NT2/D1 (cell line): ENCODE results near the gene GPR21.

Experiments used
- DNase-seq: peaks from one replicate; pipeline ENCODE4 v3.0.0-alpha.2; 2011; ENCODE audit warnings: low read depth, low spot score
- H3K27me3 ChIP-seq: 2 replicates; pipeline ENCODE4 v1.6.0; 2011; ENCODE audit warnings: mild to moderate bottlenecking; ENCODE audit not compliant: insufficient read length, insufficient read depth
- H3K36me3 ChIP-seq: 2 replicates; pipeline ENCODE4 v1.6.1; 2011; ENCODE audit warnings: mild to moderate bottlenecking, low read length, mixed read lengths; ENCODE audit not compliant: insufficient read depth, insufficient read length
- H3K4me1 ChIP-seq: 2 replicates; pipeline ENCODE4 v1.5.1; 2011; ENCODE audit not compliant: insufficient read depth, insufficient read length
- H3K4me3 ChIP-seq: 2 replicates; pipeline ENCODE4 v1.5.1; 2011; ENCODE audit warnings: low read depth; ENCODE audit not compliant: insufficient read length
- H3K9ac ChIP-seq: 2 replicates; pipeline ENCODE4 v1.6.0; 2011; ENCODE audit warnings: low read depth; ENCODE audit not compliant: insufficient read length
- H3K9me3 ChIP-seq: 2 replicates; pipeline ENCODE4 v1.5.1; 2011; ENCODE audit warnings: mild to moderate bottlenecking, low read length; ENCODE audit not compliant: insufficient read depth
- SUZ12 ChIP-seq: IDR thresholded peaks from 2 replicates; pipeline ENCODE4 v1.6.1; 2011; ENCODE audit not compliant: insufficient read length, insufficient read depth; ENCODE audit errors: extremely low read depth
- YY1 ChIP-seq: IDR thresholded peaks from 2 replicates; pipeline ENCODE4 v1.6.1; 2011; ENCODE audit not compliant: insufficient read length, insufficient read depth
- ZNF274 ChIP-seq: IDR thresholded peaks from 2 replicates; pipeline ENCODE4 v1.6.1; 2011; ENCODE audit warnings: mild to moderate bottlenecking, low read depth, low read length

Gene GPR21

DNA sequence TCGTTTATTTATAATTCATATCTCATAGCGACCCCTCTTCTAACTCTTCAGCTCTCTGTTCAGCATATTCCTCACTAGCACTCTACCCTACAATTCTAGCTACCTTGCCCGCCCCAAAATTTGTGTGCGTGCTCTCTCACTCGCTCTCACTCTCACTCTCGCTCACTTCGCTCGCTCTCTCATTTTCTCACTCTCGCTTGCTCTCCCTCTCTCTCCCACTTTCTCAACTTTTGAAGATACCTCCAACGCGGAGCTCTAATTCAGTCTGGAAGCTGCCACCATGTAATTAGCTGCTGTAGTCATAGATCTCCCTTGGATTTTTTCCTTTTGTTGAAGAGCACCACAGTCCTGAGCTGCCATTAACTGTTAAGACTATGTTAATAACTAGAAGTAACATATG is 30.4 kb downstream of the GPR21 start:
- Histone ChIP-seq H3K9me3 (no peaks in the 10 kb centered on the region), H3K4me1 (no peaks in the 10 kb centered on the region)

DNA sequence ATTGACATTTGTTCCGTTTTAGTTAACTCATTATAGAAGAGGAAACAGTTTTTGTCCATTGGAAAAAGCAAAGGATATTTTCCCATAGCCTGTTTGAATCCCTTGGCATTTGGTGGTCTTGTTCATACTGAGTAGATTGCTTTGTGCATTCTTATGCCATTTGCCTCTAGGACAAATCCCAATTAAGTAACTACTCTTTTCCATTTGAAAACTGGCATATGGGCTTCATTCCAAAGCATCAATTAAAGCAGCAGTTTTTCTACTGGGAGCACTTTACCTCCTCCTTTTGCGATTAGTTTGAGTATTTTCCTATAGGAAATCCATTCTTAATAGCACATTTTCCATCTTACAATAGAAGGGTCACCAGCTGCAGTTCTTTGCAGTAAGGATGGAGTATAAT is 31.2 kb downstream of the GPR21 start:
- DNase-seq = no peak
- Histone ChIP-seq H3K36me3 (peaks cover 21% of the 10 kb centered on the region), H3K4me1 (no peaks in the 10 kb centered on the region), H3K4me3 (no peak overlapping the region), H3K27me3 (no peaks in the 10 kb centered on the region), H3K9ac (no peak overlapping the region), H3K9me3 (no peaks in the 10 kb centered on the region)
- TF ChIP-seq YY1 (no peak), ZNF274 (no peak), SUZ12 (no peak)

More for the DNA sequence above, 30.4 kb downstream of the GPR21 start:
- Histone ChIP-seq H3K36me3 (peaks cover 21% of the 10 kb centered on the region), H3K27me3 (no peaks in the 10 kb centered on the region), H3K4me3 (no peak overlapping the region), H3K9ac (no peak overlapping the region)
- no peak for DNase-seq
- TF ChIP-seq ZNF274 = no peak
- no peak for TF ChIP-seq SUZ12
- no peak for TF ChIP-seq YY1

DNA sequence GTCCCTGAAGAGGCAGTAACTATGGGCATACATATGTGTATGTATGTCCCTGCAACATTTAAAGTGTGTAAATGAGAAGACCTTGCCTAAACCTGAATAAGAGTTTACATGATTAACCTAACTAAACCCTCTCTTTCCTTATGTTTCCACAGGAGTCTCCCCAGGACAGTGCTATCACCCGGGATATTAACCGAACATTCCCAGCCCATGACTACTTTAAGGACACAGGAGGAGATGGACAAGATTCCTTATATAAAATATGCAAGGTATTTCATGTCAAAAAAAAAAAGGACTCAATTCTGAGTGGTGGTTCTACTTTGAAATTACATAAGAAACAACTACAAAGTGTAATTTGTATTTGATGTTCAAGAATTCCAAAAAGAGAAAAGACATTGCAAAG is 31.7 kb downstream of the GPR21 start:
- Histone ChIP-seq H3K4me3 (no peak overlapping the region), H3K36me3 (peaks cover 26% of the 10 kb centered on the region), H3K27me3 (no peaks in the 10 kb centered on the region), H3K4me1 (no peaks in the 10 kb centered on the region), H3K9me3 (no peaks in the 10 kb centered on the region), H3K9ac (no peak overlapping the region)
- no peak for DNase-seq
- TF ChIP-seq SUZ12 (no peak), YY1 (no peak), ZNF274 (no peak)

GRCh38 chr9:123067136-123067535 is 33.7 kb downstream of the GPR21 start:
- H3K4me1 ChIP-seq = no peaks in the 10 kb centered on the region
- H3K9ac ChIP-seq = no peak overlapping the region
- H3K27me3 ChIP-seq = no peaks in the 10 kb centered on the region
- H3K9me3 ChIP-seq = no peaks in the 10 kb centered on the region
- H3K4me3 ChIP-seq = no peak overlapping the region
- no peak for DNase-seq
- TF ChIP-seq ZNF274 (no peak), YY1 (no peak), SUZ12 (no peak)
- H3K36me3 ChIP-seq = peaks cover 30% of the 10 kb centered on the region

GRCh38 chr9:123069010-123069481 is 35.6 kb downstream of the GPR21 start:
- Histone ChIP-seq H3K27me3 (no peaks in the 10 kb centered on the region), H3K9me3 (no peaks in the 10 kb centered on the region), H3K36me3 (peaks cover 33% of the 10 kb centered on the region), H3K4me3 (no peak overlapping the region), H3K4me1 (no peaks in the 10 kb centered on the region), H3K9ac (no peak overlapping the region)
- TF ChIP-seq SUZ12 (no peak), ZNF274 (no peak), YY1 (no peak)
- no peak for DNase-seq

DNA sequence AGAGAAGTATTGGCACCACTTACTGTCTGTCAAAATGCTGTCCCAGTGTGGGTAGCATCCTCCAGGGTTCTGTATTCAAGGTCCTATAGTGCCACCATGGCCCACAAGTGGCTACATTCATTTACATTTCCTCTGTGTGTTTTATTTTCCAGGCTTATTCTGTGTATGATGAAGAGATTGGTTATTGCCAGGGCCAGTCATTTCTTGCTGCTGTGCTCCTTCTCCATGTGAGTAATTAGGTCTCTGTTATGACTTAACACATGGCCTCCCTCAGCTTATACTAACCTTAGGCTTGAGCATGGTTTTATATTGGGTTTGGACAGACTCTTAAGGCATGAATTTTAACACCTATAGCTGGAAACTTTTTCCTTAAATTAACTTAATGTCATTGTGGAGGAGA is 36.7 kb downstream of the GPR21 start:
- Histone ChIP-seq H3K4me3 (no peak overlapping the region), H3K9me3 (no peaks in the 10 kb centered on the region), H3K27me3 (no peaks in the 10 kb centered on the region), H3K36me3 (peaks cover 36% of the 10 kb centered on the region), H3K9ac (no peak overlapping the region), H3K4me1 (no peaks in the 10 kb centered on the region)
- no peak for DNase-seq
- TF ChIP-seq YY1 = no peak
- TF ChIP-seq ZNF274 = no peak
- TF ChIP-seq SUZ12 = no peak

DNA sequence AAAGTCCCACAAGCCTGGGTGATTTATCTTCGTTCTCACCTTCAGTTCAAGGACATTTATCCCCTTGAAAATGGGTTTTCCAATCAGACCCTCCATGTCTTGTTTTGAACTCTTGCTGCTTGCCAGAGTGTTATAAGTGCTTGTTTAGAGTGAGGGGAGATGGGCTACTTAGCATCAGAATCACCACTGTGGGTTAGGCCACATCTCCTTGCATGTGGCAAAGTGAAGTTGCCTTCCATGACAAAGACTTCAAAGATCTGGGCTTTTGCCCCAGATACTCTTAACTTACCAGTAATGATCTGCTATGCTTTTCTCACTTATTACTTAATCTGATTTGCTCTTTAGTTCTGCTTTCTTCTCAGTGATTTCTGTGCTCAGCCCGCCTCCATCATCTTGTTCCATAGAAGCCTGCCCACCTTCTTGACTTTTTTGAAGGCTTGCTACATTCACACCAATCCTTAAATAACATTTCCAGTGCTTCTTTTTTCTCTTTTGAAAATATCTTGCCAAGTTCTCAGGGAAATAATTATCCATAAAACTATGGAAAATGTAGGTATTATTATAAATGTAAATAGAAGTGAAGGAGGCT is 39.0 kb downstream of the GPR21 start:
- Histone ChIP-seq H3K27me3 (no peaks in the 10 kb centered on the region), H3K4me3 (no peak overlapping the region), H3K36me3 (peaks cover 36% of the 10 kb centered on the region), H3K4me1 (no peaks in the 10 kb centered on the region), H3K9me3 (no peaks in the 10 kb centered on the region), H3K9ac (no peak overlapping the region)
- DNase-seq = peak; percentile 90
- TF ChIP-seq YY1 (no peak), ZNF274 (no peak), SUZ12 (no peak)

- TF ChIP-seq ZNF274 (no peak), SUZ12 (no peak), YY1 (no peak)
- H3K9ac ChIP-seq = no peak overlapping the region
- no peaks in the 10 kb centered on the region for H3K4me1 ChIP-seq
These were observed 40.0 kb downstream of the GPR21 start for GRCh38 chr9:123073441-123073840.

More at GRCh38 chr9:123073441-123073840, 40.0 kb downstream of the GPR21 start:
- H3K9me3 ChIP-seq = no peaks in the 10 kb centered on the region
- DNase-seq = no peak
- peaks cover 33% of the 10 kb centered on the region for H3K36me3 ChIP-seq
- no peaks in the 10 kb centered on the region for H3K27me3 ChIP-seq
- H3K4me3 ChIP-seq = no peak overlapping the region
